ENCODE data around the gene GAK.
A peak's percentile ranks its signal among the peaks of the same experiment; 100 is the strongest.

The GAK gene

GRCh38 chr4:959338-960139 lies 27.4 kb upstream of the GAK start:
- Mint-ChIP-seq H3K4me1 (ENCODE audit: low read depth) (no peaks in the 10 kb centered on the region), H3K9me3 (no peaks in the 10 kb centered on the region), H3K36me3 (ENCODE audit: low read depth) (peaks cover 54% of the 10 kb centered on the region), H3K4me3 (no peak overlapping the region), H3K27me3 (no peaks in the 10 kb centered on the region), H3K27ac (no peak overlapping the region)
- no peak for DNase-seq

DNA sequence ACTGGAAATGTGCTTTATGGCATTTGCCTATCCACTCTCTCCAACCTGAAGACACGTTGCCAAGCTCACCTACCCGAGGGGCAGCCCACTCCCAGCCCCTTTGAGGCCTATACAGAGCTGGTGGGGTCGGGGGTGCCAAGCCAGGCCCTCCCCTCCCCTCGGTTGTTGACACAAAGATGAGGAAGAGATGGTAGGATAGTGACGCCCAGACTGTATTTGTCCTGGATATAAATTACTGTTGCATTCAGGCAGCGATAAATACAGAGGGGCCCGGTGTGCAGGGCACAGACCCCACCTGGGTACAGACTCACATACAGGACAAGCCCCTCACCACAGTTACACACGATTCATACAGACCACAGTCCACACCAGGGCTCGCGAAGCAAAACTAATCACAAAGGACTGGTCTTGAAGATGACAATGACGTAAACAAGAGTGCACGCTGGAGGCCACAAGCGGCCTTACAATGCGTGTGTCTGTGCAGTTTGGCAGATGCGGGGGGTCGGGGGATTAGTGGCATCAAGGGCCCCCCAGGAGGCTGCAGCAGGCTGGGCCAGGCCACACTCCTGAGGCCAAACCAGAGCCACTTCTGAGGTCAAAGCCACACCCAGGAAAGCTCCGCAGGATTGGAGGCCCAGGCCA lies 26.7 kb upstream of the GAK start:
- Mint-ChIP-seq H3K9me3 (no peaks in the 10 kb centered on the region), H3K27me3 (no peaks in the 10 kb centered on the region), H3K4me1 (ENCODE audit: low read depth) (no peaks in the 10 kb centered on the region), H3K36me3 (ENCODE audit: low read depth) (peaks cover 58% of the 10 kb centered on the region), H3K4me3 (no peak overlapping the region), H3K27ac (no peak overlapping the region)
- DNase-seq: no peak

DNA sequence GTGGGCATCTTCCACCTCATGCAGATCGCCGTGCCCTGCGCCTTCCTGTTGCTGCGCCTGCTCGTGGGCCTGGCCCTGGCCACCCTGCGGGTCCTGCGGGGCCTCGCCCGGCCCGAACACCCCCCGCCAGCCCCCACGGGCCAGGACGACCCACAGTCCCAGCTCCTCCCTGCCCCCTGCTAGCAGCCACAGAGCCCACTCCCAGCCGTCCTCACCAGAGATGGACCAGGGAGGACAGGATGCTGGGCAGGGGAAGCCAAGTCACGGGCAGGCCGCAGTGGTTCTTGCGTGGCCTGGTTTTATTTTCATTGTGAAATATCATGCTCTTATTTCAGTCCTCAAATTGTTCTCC lies 26.2 kb upstream of the GAK start:
- DNase-seq: no peak
- Mint-ChIP-seq H3K9me3 (no peaks in the 10 kb centered on the region), H3K4me3 (no peak overlapping the region), H3K4me1 (ENCODE audit: low read depth) (no peaks in the 10 kb centered on the region), H3K27ac (no peak overlapping the region), H3K27me3 (no peaks in the 10 kb centered on the region), H3K36me3 (ENCODE audit: low read depth) (peaks cover 58% of the 10 kb centered on the region)

GRCh38 chr4:957581-958313 lies 25.6 kb upstream of the GAK start:
- Mint-ChIP-seq H3K9me3 (no peaks in the 10 kb centered on the region), H3K36me3 (ENCODE audit: low read depth) (peaks cover 60% of the 10 kb centered on the region), H3K27ac (no peak overlapping the region), H3K4me1 (ENCODE audit: low read depth) (no peaks in the 10 kb centered on the region), H3K27me3 (no peaks in the 10 kb centered on the region), H3K4me3 (no peak overlapping the region)
- no peak for DNase-seq

- H3K27ac Mint-ChIP-seq: no peak overlapping the region
- H3K4me3 Mint-ChIP-seq: no peak overlapping the region
- H3K27me3 Mint-ChIP-seq: no peaks in the 10 kb centered on the region
- H3K4me1 Mint-ChIP-seq (ENCODE audit: low read depth): no peaks in the 10 kb centered on the region
- H3K9me3 Mint-ChIP-seq: no peaks in the 10 kb centered on the region
- H3K36me3 Mint-ChIP-seq (ENCODE audit: low read depth): peaks cover 58% of the 10 kb centered on the region
- DNase-seq: no peak
Observed at GRCh38 chr4:957231-957580, 25.1 kb upstream of the GAK start.

GRCh38 chr4:956531-957230 lies 24.6 kb upstream of the GAK start:
- H3K36me3 Mint-ChIP-seq (ENCODE audit: low read depth): peaks cover 55% of the 10 kb centered on the region
- H3K27me3 Mint-ChIP-seq: no peaks in the 10 kb centered on the region
- H3K4me1 Mint-ChIP-seq (ENCODE audit: low read depth): no peaks in the 10 kb centered on the region
- DNase-seq: no peak
- no peaks in the 10 kb centered on the region for H3K9me3 Mint-ChIP-seq
- H3K27ac Mint-ChIP-seq: no peak overlapping the region
- no peak overlapping the region for H3K4me3 Mint-ChIP-seq

DNA sequence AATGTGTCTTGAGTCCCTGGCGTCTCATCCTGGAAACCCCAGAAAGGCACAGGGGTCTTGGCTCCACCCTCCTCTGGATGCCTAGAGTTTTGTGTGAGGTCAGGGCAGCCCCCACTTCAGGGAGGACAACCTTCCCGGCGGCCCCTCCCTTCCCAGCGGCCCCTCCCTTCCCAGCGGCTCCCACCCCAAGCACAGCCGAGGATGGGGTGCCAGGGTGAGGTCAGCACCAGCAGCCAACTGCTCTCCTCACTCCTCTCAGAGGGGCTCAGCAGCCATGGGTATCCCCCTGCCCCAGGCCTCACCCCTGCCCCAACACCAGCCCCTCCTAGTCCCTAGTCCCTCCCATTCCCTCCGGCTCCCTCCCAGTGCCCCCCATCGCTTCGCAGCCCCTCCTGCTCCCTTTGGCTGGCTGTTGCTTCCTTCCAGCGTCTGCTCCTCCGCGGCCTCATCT lies 23.8 kb upstream of the GAK start:
- Mint-ChIP-seq H3K27me3 (no peaks in the 10 kb centered on the region), H3K27ac (no peak overlapping the region), H3K4me1 (ENCODE audit: low read depth) (no peaks in the 10 kb centered on the region), H3K36me3 (ENCODE audit: low read depth) (peaks cover 54% of the 10 kb centered on the region), H3K9me3 (no peaks in the 10 kb centered on the region), H3K4me3 (no peak overlapping the region)
- DNase-seq: no peak

GRCh38 chr4:955161-955921 lies 23.2 kb upstream of the GAK start:
- H3K4me1 Mint-ChIP-seq (ENCODE audit: low read depth): no peaks in the 10 kb centered on the region
- no peak for DNase-seq
- H3K9me3 Mint-ChIP-seq: no peaks in the 10 kb centered on the region
- no peak overlapping the region for H3K4me3 Mint-ChIP-seq
- peaks cover 54% of the 10 kb centered on the region for H3K36me3 Mint-ChIP-seq (ENCODE audit: low read depth)
- no peaks in the 10 kb centered on the region for H3K27me3 Mint-ChIP-seq
- H3K27ac Mint-ChIP-seq: no peak overlapping the region

- H3K4me1 Mint-ChIP-seq (ENCODE audit: low read depth): no peaks in the 10 kb centered on the region
- no peak overlapping the region for H3K4me3 Mint-ChIP-seq
- DNase-seq: peak; percentile 11
- no peaks in the 10 kb centered on the region for H3K27me3 Mint-ChIP-seq
- no peaks in the 10 kb centered on the region for H3K9me3 Mint-ChIP-seq
- H3K36me3 Mint-ChIP-seq (ENCODE audit: low read depth): peaks cover 47% of the 10 kb centered on the region
- H3K27ac Mint-ChIP-seq: no peak overlapping the region
Observed at GRCh38 chr4:954211-955020, 22.3 kb upstream of the GAK start.

GRCh38 chr4:953574-953915 lies 21.4 kb upstream of the GAK start:
- Mint-ChIP-seq H3K4me3 (no peak overlapping the region), H3K36me3 (ENCODE audit: low read depth) (peaks cover 39% of the 10 kb centered on the region), H3K27ac (no peak overlapping the region), H3K9me3 (no peaks in the 10 kb centered on the region), H3K27me3 (no peaks in the 10 kb centered on the region), H3K4me1 (ENCODE audit: low read depth) (no peaks in the 10 kb centered on the region)
- DNase-seq: peak; percentile 25

DNA sequence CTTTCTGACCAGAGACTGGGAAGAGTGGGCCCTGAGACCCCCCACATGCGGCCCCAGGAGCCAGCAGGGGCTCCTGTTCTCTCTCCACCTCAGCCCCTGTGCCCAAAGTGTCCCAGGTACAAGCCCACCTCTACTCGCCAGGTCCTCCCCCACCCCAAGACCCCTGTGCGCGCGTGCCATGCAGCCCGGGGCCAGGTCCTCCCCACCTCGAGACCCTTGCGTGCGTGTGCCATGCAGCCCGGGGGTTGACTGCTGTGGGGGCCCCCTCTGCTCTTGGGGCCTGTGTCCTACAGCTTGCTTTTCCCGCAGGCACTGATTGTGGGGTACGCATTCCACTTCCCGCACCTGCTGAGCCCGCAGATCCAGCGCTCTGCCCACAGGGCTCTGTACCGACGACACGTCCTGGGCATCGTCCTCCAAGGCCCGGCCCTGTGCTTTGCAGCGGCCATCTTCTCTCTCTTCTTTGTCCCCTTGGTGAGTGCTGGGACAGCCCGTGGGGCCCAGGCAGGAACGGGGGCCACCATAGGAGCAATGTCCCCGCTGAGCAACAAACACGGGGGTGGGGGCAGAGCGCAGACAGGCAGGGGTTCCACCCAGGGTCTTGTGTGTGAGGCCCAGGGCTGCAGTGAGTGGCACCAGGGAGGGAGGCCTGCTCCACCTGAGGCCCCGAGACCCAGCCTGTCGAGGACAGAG lies 20.9 kb upstream of the GAK start:
- Mint-ChIP-seq H3K4me1 (ENCODE audit: low read depth) (no peaks in the 10 kb centered on the region), H3K36me3 (ENCODE audit: low read depth) (peaks cover 35% of the 10 kb centered on the region), H3K27ac (no peak overlapping the region), H3K27me3 (no peaks in the 10 kb centered on the region), H3K9me3 (no peaks in the 10 kb centered on the region), H3K4me3 (no peak overlapping the region)
- peak; percentile 16 for DNase-seq

DNA sequence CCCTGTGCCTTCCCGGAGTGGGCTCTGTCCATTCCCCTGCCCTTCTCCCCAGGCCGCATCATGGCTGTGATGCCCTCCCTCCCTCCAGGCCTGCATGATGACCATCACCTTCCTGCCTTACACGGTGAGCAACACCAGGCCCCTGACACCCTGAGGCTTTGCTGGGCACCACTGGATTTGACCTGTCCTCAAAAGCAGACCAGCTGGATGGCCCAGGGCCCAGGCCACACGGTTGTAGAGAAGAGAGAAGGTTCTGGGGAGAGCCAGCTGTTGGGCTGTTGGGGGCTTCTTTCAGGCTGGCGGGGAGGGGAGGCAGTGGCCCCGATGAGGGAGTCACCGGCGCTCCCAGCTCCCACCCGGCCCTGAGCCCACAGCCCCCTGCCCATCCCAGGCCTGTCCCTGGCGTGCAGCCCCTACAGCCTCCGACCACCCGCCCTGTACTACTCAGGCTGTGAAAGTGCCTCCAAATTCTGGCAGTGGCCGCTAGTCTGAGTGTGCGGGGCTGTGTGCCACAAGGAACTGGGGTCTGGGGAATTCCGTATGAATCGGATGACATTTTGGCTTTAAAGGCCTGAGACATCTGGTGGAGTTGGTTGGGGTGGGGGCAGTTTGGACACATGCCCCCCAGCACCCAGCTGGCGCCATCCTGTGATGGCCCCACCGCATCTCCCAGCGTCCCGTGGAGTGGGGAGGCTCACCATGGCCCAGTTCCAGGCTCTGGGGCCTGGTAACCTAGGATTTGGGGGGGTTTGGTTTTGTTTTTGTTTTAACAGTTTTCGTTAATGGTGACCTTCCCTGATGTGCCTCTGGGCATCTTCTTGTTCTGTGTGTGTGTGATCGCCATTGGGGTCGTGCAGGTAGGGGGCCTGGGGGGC lies 19.7 kb upstream of the GAK start:
- no peak overlapping the region for H3K4me3 Mint-ChIP-seq
- no peak overlapping the region for H3K27ac Mint-ChIP-seq
- no peaks in the 10 kb centered on the region for H3K27me3 Mint-ChIP-seq
- no peaks in the 10 kb centered on the region for H3K9me3 Mint-ChIP-seq
- H3K36me3 Mint-ChIP-seq (ENCODE audit: low read depth): peaks cover 26% of the 10 kb centered on the region
- DNase-seq: peak; percentile 16
- no peaks in the 10 kb centered on the region for H3K4me1 Mint-ChIP-seq (ENCODE audit: low read depth)
